ENCODE data around the gene FREM2. TPM values are rescaled to one million over a fixed set of nuclear protein-coding genes. Genes with fewer than 3 reads are reported as not detected.

The FREM2 gene
- polyA plus RNA-seq, 1 of the 3 experiments (the other 2 are of a cell fraction): not detected

DNA sequence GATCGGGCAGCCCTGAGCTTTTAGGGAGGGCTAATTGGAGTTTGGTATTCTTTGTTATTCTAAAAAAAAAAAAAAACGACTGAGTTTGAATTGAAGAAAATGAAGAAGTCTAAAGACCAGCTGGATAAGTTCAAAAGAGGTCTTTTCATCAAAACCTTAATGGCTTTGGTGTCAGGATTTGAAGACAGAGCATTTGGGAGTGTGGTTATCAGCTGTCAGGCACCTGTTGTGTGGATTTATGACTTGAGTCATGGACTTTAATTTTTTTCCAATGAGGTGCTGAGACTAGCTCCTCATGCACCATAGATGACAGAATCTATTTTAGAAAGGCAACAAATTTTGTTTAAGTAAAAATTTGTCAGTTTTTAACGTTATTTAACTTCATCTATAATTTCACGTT, 72.5 kb downstream of the FREM2 start:
- Histone ChIP-seq H3K4me3 (ENCODE audit: low read depth in 2 of 2, low read length in 1 of 2) (no peak overlapping the region), H2AFZ (ENCODE audit: low read depth) (no peak overlapping the region), H3K79me2 (ENCODE audit: insufficient read depth) (no peaks in the 10 kb centered on the region), H4K20me1 (ENCODE audit: insufficient read depth) (no peaks in the 10 kb centered on the region), H3K4me2 (no peak overlapping the region), H3K9me3 (no peaks in the 10 kb centered on the region), H3K27ac (ENCODE audit: low read depth in 2 of 2, low read length in 1 of 2) (no peak overlapping the region), H3K9ac (no peak overlapping the region), H3K4me1 (ENCODE audit: control insufficient read depth in 1 of 2, insufficient read depth in 2 of 2, low read depth in 1 of 2, low read length in 1 of 2) (no peaks in the 10 kb centered on the region; a peak in 2 of 4 replicates), H3K27me3 (ENCODE audit: insufficient read depth) (no peaks in the 10 kb centered on the region; the same call in 1 of the 2 replicates), H3K36me3 (replicated peaks in 1 of 2; ENCODE audit: control insufficient read depth in 1 of 2, insufficient read depth in 2 of 2, low read length in 1 of 2) (no peaks in the 10 kb centered on the region), H3K9me2 (no peaks in the 10 kb centered on the region), H3F3A (replicated peaks; ENCODE audit: insufficient read depth) (no peaks in the 10 kb centered on the region)
- 38% methylated on average over 4 of the region's 4 CpGs for WGBS (ENCODE audit: low lambda C conversion rate)
- no peak for DNase-seq
- TF ChIP-seq FOXJ3 (CRISPR knock-in tag; IDR thresholded peaks at IDR 0.05) (no peak), EP300 (IDR thresholded peaks at IDR 0.05; ENCODE audit: borderline replicate concordance in 1 of 2, low read depth in 1 of 2, low read length in 1 of 2) (no peak), POLR2AphosphoS5 (IDR thresholded peaks at IDR 0.05; ENCODE audit: low read depth, low read length) (no peak), NFIC (IDR thresholded peaks at IDR 0.05; ENCODE audit: borderline replicate concordance) (no peak), SIN3A (IDR thresholded peaks at IDR 0.05; ENCODE audit: borderline replicate concordance, low read depth, low read length) (no peak), YY1 (IDR thresholded peaks at IDR 0.05; ENCODE audit: low read depth) (no peak), FOSL2 (IDR thresholded peaks at IDR 0.05; ENCODE audit: borderline replicate concordance, low read depth) (no peak), ELF1 (IDR thresholded peaks at IDR 0.05) (no peak)
- TF ChIP-seq, protein P1, sequence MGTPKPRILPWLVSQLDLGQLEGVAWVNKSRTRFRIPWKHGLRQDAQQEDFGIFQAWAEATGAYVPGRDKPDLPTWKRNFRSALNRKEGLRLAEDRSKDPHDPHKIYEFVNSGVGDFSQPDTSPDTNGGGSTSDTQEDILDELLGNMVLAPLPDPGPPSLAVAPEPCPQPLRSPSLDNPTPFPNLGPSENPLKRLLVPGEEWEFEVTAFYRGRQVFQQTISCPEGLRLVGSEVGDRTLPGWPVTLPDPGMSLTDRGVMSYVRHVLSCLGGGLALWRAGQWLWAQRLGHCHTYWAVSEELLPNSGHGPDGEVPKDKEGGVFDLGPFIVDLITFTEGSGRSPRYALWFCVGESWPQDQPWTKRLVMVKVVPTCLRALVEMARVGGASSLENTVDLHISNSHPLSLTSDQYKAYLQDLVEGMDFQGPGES (IDR thresholded peaks at IDR 0.05; ENCODE audit: low read depth, low read length): no peak
- TF ChIP-seq, protein P2, sequence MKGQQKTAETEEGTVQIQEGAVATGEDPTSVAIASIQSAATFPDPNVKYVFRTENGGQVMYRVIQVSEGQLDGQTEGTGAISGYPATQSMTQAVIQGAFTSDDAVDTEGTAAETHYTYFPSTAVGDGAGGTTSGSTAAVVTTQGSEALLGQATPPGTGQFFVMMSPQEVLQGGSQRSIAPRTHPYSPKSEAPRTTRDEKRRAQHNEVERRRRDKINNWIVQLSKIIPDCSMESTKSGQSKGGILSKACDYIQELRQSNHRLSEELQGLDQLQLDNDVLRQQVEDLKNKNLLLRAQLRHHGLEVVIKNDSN (IDR thresholded peaks at IDR 0.05; ENCODE audit: borderline replicate concordance, low read depth): no peak
- TF ChIP-seq, protein P3, sequence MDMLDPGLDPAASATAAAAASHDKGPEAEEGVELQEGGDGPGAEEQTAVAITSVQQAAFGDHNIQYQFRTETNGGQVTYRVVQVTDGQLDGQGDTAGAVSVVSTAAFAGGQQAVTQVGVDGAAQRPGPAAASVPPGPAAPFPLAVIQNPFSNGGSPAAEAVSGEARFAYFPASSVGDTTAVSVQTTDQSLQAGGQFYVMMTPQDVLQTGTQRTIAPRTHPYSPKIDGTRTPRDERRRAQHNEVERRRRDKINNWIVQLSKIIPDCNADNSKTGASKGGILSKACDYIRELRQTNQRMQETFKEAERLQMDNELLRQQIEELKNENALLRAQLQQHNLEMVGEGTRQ (IDR thresholded peaks at IDR 0.05; ENCODE audit: borderline replicate concordance, low read depth, low read length): no peak
- CTCF ChIA-PET: interaction anchor here (0.9 to 1.9 kb wide), 3 partner anchors 42 to 74 kb away, joined by 3 to 5 read pairs (median 3); partner anchors contain the start of gene FREM2
- POLR2A ChIA-PET: no interaction called here

DNA sequence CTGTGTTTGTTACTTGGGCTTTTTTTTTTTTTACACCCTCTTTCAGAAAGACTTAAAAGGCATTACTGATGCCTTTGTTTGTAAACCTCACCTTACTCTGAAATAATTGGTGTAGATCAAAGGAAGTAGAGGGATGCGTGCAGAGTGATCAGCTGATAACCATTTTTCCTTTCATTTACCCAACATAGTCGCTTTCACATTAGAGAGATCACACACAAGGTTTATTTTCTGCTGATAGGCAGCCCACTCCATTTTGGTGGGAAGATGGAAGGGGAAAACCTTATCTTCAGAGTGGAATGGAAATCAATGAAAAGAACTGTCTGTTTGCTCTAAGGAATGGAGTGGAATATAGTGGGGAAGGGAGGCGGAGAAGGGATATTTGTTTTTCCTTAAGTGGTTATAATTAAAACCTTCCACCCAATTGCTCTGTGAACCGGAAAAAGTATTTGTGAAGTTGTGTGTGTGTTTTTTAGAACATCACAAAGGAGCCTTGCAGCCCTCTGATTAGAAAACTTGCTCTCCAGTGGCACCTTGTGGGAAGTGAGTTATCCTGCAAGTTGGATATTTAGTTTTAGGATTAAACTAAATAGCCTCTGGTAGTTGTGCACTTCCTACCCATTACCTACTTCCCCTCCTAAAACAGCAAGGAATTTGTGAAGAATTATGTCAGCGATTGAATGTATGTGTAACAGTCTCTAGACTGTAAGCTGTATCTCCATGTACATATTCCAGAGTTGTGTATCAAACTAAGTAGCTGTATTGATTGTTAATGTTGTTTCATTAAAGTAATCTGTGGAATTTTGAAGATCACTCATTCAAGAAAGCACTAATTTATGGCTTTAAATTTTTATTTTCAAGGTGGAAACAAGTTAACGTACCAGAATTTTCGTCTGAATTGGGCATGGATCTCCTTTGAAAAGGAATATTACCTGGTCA, 76.8 kb downstream of the FREM2 start:
- H2AFZ ChIP-seq (ENCODE audit: low read depth): no peak overlapping the region

More for the DNA sequence above, 76.8 kb downstream of the FREM2 start:
- Histone ChIP-seq H3K79me2 (ENCODE audit: insufficient read depth) (no peaks in the 10 kb centered on the region), H3K4me3 (ENCODE audit: low read depth in 2 of 2, low read length in 1 of 2) (no peak overlapping the region; a peak in 1 of 4 replicates), H3K27me3 (ENCODE audit: insufficient read depth) (no peaks in the 10 kb centered on the region; the same call in 1 of the 2 replicates), H3K27ac (ENCODE audit: low read depth in 2 of 2, low read length in 1 of 2) (no peak overlapping the region), H3K36me3 (replicated peaks in 1 of 2; ENCODE audit: control insufficient read depth in 1 of 2, insufficient read depth in 2 of 2, low read length in 1 of 2) (no peaks in the 10 kb centered on the region), H3K4me2 (no peak overlapping the region), H3K9me3 (no peaks in the 10 kb centered on the region), H3F3A (replicated peaks; ENCODE audit: insufficient read depth) (no peaks in the 10 kb centered on the region), H3K9me2 (no peaks in the 10 kb centered on the region), H4K20me1 (ENCODE audit: insufficient read depth) (no peaks in the 10 kb centered on the region), H3K9ac (no peak overlapping the region), H3K4me1 (ENCODE audit: control insufficient read depth in 1 of 2, insufficient read depth in 2 of 2, low read depth in 1 of 2, low read length in 1 of 2) (no peaks in the 10 kb centered on the region; a peak in 2 of 4 replicates)
- ChIA-PET POLR2A (no interaction called here), CTCF (interaction anchor here (0.6 to 2.9 kb wide), 11 partner anchors 7 to 233 kb away, joined by 3 to 18 read pairs (median 4); partner anchors contain the start of gene FREM2)
- peak; percentile 36 for DNase-seq
- WGBS (ENCODE audit: low lambda C conversion rate): 13% methylated on average over 7 of the region's 7 CpGs
- TF ChIP-seq, protein P4, sequence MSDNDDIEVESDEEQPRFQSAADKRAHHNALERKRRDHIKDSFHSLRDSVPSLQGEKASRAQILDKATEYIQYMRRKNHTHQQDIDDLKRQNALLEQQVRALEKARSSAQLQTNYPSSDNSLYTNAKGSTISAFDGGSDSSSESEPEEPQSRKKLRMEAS (IDR thresholded peaks at IDR 0.05; ENCODE audit: low read depth): no peak
- TF ChIP-seq, protein P5, sequence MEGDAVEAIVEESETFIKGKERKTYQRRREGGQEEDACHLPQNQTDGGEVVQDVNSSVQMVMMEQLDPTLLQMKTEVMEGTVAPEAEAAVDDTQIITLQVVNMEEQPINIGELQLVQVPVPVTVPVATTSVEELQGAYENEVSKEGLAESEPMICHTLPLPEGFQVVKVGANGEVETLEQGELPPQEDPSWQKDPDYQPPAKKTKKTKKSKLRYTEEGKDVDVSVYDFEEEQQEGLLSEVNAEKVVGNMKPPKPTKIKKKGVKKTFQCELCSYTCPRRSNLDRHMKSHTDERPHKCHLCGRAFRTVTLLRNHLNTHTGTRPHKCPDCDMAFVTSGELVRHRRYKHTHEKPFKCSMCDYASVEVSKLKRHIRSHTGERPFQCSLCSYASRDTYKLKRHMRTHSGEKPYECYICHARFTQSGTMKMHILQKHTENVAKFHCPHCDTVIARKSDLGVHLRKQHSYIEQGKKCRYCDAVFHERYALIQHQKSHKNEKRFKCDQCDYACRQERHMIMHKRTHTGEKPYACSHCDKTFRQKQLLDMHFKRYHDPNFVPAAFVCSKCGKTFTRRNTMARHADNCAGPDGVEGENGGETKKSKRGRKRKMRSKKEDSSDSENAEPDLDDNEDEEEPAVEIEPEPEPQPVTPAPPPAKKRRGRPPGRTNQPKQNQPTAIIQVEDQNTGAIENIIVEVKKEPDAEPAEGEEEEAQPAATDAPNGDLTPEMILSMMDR (IDR thresholded peaks at IDR 0.05): peak; percentile 69
- no peak for TF ChIP-seq TEAD4 (IDR thresholded peaks at IDR 0.05; ENCODE audit: borderline replicate concordance, insufficient read depth)
- peak; percentile 76 for TF ChIP-seq RAD21 (IDR thresholded peaks at IDR 0.05; ENCODE audit: low read length)
- TF ChIP-seq CHD2 (IDR thresholded peaks at IDR 0.05; ENCODE audit: low read length, partially characterized antibody): no peak
- TF ChIP-seq YY1 (IDR thresholded peaks at IDR 0.05; ENCODE audit: low read depth): no peak
- TF ChIP-seq, protein P3 (IDR thresholded peaks at IDR 0.05; ENCODE audit: borderline replicate concordance, low read depth, low read length): no peak
- TF ChIP-seq SMC3 (IDR thresholded peaks at IDR 0.05; ENCODE audit: low read depth, low read length): peak; percentile 57; the same call in 1 of the 2 replicates
